ENCODE data around the gene FEM1B.

GRCh38 chr15:68307131-68307928 lies 29.8 kb downstream of the FEM1B start:
- TF ChIP-seq BRCA1 (IDR thresholded peaks at IDR 0.05; ENCODE audit: low read depth, low read length): no peak
- TF ChIP-seq, protein P1, sequence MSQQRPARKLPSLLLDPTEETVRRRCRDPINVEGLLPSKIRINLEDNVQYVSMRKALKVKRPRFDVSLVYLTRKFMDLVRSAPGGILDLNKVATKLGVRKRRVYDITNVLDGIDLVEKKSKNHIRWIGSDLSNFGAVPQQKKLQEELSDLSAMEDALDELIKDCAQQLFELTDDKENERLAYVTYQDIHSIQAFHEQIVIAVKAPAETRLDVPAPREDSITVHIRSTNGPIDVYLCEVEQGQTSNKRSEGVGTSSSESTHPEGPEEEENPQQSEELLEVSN (IDR thresholded peaks at IDR 0.05): no peak
- TF ChIP-seq SAP30 (IDR thresholded peaks at IDR 0.05; ENCODE audit: insufficient read depth, insufficient replicate concordance, low read length): no peak
- TF ChIP-seq POLR2A (IDR thresholded peaks at IDR 0.05; ENCODE audit: control extremely low read depth in 1 of 2, low read depth in 2 of 2, low read length in 2 of 2): no peak
- TF ChIP-seq SIX5 (IDR thresholded peaks at IDR 0.05; ENCODE audit: low read depth, low read length): no peak
- TF ChIP-seq RBBP5 (IDR thresholded peaks at IDR 0.05; ENCODE audit: borderline replicate concordance, low read depth, low read length): no peak
- no peak for TF ChIP-seq SRF (IDR thresholded peaks at IDR 0.05; ENCODE audit: low read depth, low read length)
- TF ChIP-seq, protein P2, sequence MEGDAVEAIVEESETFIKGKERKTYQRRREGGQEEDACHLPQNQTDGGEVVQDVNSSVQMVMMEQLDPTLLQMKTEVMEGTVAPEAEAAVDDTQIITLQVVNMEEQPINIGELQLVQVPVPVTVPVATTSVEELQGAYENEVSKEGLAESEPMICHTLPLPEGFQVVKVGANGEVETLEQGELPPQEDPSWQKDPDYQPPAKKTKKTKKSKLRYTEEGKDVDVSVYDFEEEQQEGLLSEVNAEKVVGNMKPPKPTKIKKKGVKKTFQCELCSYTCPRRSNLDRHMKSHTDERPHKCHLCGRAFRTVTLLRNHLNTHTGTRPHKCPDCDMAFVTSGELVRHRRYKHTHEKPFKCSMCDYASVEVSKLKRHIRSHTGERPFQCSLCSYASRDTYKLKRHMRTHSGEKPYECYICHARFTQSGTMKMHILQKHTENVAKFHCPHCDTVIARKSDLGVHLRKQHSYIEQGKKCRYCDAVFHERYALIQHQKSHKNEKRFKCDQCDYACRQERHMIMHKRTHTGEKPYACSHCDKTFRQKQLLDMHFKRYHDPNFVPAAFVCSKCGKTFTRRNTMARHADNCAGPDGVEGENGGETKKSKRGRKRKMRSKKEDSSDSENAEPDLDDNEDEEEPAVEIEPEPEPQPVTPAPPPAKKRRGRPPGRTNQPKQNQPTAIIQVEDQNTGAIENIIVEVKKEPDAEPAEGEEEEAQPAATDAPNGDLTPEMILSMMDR (IDR thresholded peaks at IDR 0.05; ENCODE audit: control extremely low read depth in 1 of 3, insufficient read depth in 1 of 3, low read depth in 1 of 3, low read length in 3 of 3): no peak
- no peak for TF ChIP-seq CHD2 (IDR thresholded peaks at IDR 0.05; ENCODE audit: low read length)
- no peak for TF ChIP-seq SP1 (IDR thresholded peaks at IDR 0.05; ENCODE audit: low read depth, low read length)

Measured in H1 (cell line).